GM13977 (cell line): ENCODE results near the gene BARX2.

Source experiments
- DNase-seq: peaks from one replicate; pipeline ENCODE4 v3.0.0; 2012; ENCODE audit warnings: low spot score
- CTCF ChIP-seq: IDR thresholded peaks from 2 replicates; pipeline ENCODE4 v1.5.1; 2012; ENCODE audit warnings: mild to moderate bottlenecking, control low read depth; ENCODE audit not compliant: insufficient read depth; ENCODE audit errors: extremely low read depth, missing control alignments
- in situ Hi-C: fragments of 300-500 bp; cut with MboI; formaldehyde crosslinking; loops from one replicate; pipeline ENCODE4 v1.12.0; 2022; ENCODE audit warnings: low sequenced_read_pairs, low pct_unique_long_range_greater_than_20kb, mixed read lengths, inconsistent platforms; ENCODE audit not compliant: unreplicated experiment

The BARX2 gene

GRCh38 chr11:129346916-129347315, 28.7 kb upstream of the BARX2 start:
- in situ Hi-C loops, result no loop called here
- no peak for DNase-seq
- TF ChIP-seq CTCF, result no peak

- TF ChIP-seq CTCF, result no peak
- in situ Hi-C loops, result no loop called here
- DNase-seq, result no peak
Observed at GRCh38 chr11:129348813-129349212, 26.8 kb upstream of the BARX2 start.

- in situ Hi-C loops, result loop anchor here (25.0 kb wide), 1 partner anchor 385 kb away; no protein-coding TSS in a partner anchor
- TF ChIP-seq CTCF, result no peak
- DNase-seq, result no peak
Observed at GRCh38 chr11:129352676-129353075, 23.0 kb upstream of the BARX2 start.

- TF ChIP-seq CTCF, result no peak
- DNase-seq, result no peak
- in situ Hi-C loops, result loop anchor here (25.0 kb wide), 1 partner anchor 383 kb away; no protein-coding TSS in a partner anchor
Observed at GRCh38 chr11:129354691-129355090, 21.0 kb upstream of the BARX2 start.

DNA sequence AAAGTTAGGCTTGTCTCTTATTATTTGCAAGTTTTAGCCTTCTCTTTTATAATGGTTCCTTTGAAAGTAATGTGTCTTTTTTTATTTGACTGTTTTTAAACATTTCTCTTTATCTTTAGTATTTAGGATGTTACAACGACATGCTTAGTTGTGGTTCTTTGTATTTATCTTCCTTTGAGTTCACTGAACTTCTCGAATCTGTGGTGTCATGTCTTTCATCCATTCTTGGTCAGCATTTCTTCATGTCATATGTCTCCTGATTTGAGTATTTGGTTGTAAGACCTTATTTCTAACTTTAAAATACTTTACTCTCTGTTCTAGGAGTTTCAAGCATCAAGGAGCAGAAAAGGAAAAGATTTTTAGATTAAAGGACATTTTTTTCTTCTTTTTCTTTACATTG, 15.9 kb upstream of the BARX2 start:
- TF ChIP-seq CTCF, result no peak
- no peak for DNase-seq
- in situ Hi-C loops, result loop anchor here (25.0 kb wide), 1 partner anchor 378 kb away; no protein-coding TSS in a partner anchor

- DNase-seq, result peak; percentile 58
- in situ Hi-C loops, result loop anchor here (25.0 kb wide), 1 partner anchor 373 kb away; no protein-coding TSS in a partner anchor
- peak; percentile 100 for TF ChIP-seq CTCF
Observed at GRCh38 chr11:129364143-129364654, 11.4 kb upstream of the BARX2 start.

- no peak for DNase-seq
- no peak for TF ChIP-seq CTCF
- in situ Hi-C loops, result loop anchor here (25.0 kb wide), 1 partner anchor 371 kb away; no protein-coding TSS in a partner anchor
Observed at GRCh38 chr11:129365816-129366215, 9.8 kb upstream of the BARX2 start.
